Uterus (tissue), 2 donors: Measurements from ENCODE around the gene MSANTD1.

ENCODE experiments used
- CTCF ChIP-seq, 4 experiments: fragments of 200-600 bp in 2 of 4; fragments of 450-650 bp in 2 of 4; sonication (generic) in 2 of 4; IDR thresholded peaks; one replicate each; pipeline ENCODE4 v1.5.1; 2016 to 2019; ENCODE audit warnings: antibody characterized with exemption in 4 of 4, mild to moderate bottlenecking in 2 of 4, moderate library complexity in 1 of 4
- POLR2A ChIP-seq, 2 donors: fragments of 450-650 bp; IDR thresholded peaks; one replicate each; pipeline ENCODE4 v1.6.1; 2016; ENCODE audit warnings: antibody characterized with exemption in 2 of 2, mild to moderate bottlenecking in 1 of 2, moderate library complexity in 1 of 2

- TF ChIP-seq CTCF (IDR thresholded peaks at IDR 0.05) (no peak), POLR2A (IDR thresholded peaks at IDR 0.05) (no peak)
Measured at GRCh38 chr4:3241898-3242524, 6.9 kb upstream of the MSANTD1 start.
